Liver (tissue), 9 donors: ENCODE results near the gene DIPK1A. TPM values are rescaled to one million over a fixed set of nuclear protein-coding genes. Genes with fewer than 3 reads are reported as not detected.

Experiments used
- DNase-seq: peaks from one replicate; pipeline ENCODE4 v3.0.0-alpha.2; 2017; ENCODE audit warnings: low spot score
- H3K27ac ChIP-seq, 2 donors: one replicate each; pipeline ENCODE4 v1.7.0; 2013; ENCODE audit warnings: inconsistent platforms in 2 of 2, low read length in 2 of 2, control low read depth in 1 of 2, low read depth in 1 of 2, mild to moderate bottlenecking in 1 of 2
- H3K27me3 ChIP-seq, 4 donors: one replicate each; pipeline versions ENCODE4 v1.6.1 to v1.7.0; 2013; ENCODE audit warnings: low read length in 3 of 4, inconsistent platforms in 1 of 4, mild to moderate bottlenecking in 1 of 4, moderate library complexity in 1 of 4; ENCODE audit not compliant: control insufficient read depth in 4 of 4, insufficient read depth in 4 of 4
- H3K36me3 ChIP-seq, 4 donors: one replicate each; pipeline versions ENCODE4 v1.6.1 to v1.7.0; 2013; ENCODE audit warnings: low read length in 3 of 4, mild to moderate bottlenecking in 3 of 4, low read depth in 1 of 4, moderate library complexity in 1 of 4; ENCODE audit not compliant: control insufficient read depth in 4 of 4, insufficient read depth in 3 of 4
- H3K4me1 ChIP-seq, 4 donors: one replicate each; pipeline versions ENCODE4 v1.6.1 to v1.7.0; 2013; ENCODE audit warnings: low read length in 3 of 4, mild to moderate bottlenecking in 3 of 4, moderate library complexity in 1 of 4; ENCODE audit not compliant: control insufficient read depth in 4 of 4, insufficient read depth in 4 of 4
- H3K4me3 ChIP-seq, 3 donors: one replicate each; pipeline versions ENCODE4 v1.6.1 to v1.7.0; 2013; ENCODE audit warnings: low read length in 3 of 3, control low read depth in 1 of 3, low read depth in 1 of 3, mild to moderate bottlenecking in 1 of 3
- H3K9ac ChIP-seq, 2 donors: one replicate each; pipeline ENCODE4 v1.7.0; 2013; ENCODE audit warnings: low read length in 2 of 2, mild to moderate bottlenecking in 2 of 2, moderate library complexity in 2 of 2, control low read depth in 1 of 2, low read depth in 1 of 2
- H3K9me3 ChIP-seq, 4 donors: one replicate each; pipeline versions ENCODE4 v1.6.1 to v1.7.0; 2013; ENCODE audit warnings: low read length in 3 of 4; ENCODE audit not compliant: control insufficient read depth in 4 of 4
- EGR1 ChIP-seq, 2 donors: IDR thresholded peaks; 2 replicates each; pipeline ENCODE4 v1.6.1; 2016 to 2018; ENCODE audit warnings: antibody characterized with exemption in 2 of 2, low read depth in 2 of 2
- FOXA1 ChIP-seq: IDR thresholded peaks from 2 replicates; pipeline ENCODE4 v1.6.1; 2016; ENCODE audit warnings: antibody characterized with exemption
- FOXA2 ChIP-seq: IDR thresholded peaks from 2 replicates; pipeline ENCODE4 v1.6.1; 2016; ENCODE audit warnings: antibody characterized with exemption
- GABPA ChIP-seq, 2 donors: IDR thresholded peaks in 1 of 2; conservative IDR thresholded peaks in 1 of 2; 2 replicates each; pipeline ENCODE4 v1.6.1; 2016; ENCODE audit warnings: antibody characterized with exemption in 2 of 2, mild to moderate bottlenecking in 1 of 2, moderate library complexity in 1 of 2
- HNF4A ChIP-seq, 2 donors: conservative IDR thresholded peaks; 2 replicates each; pipeline ENCODE4 v1.6.1; 2016; ENCODE audit warnings: antibody characterized with exemption in 2 of 2, mild to moderate bottlenecking in 2 of 2
- HNF4G ChIP-seq: IDR thresholded peaks from 2 replicates; pipeline ENCODE4 v1.6.1; 2016; ENCODE audit warnings: antibody characterized with exemption
- JUND ChIP-seq, 2 donors: IDR thresholded peaks; 2 replicates each; pipeline ENCODE4 v1.6.1; 2016; ENCODE audit warnings: antibody characterized with exemption in 2 of 2
- NR2F2 ChIP-seq: IDR thresholded peaks from 2 replicates; pipeline ENCODE4 v1.6.1; 2016; ENCODE audit warnings: antibody characterized with exemption
- RAD21 ChIP-seq, 2 donors: IDR thresholded peaks; 2 replicates each; pipeline ENCODE4 v1.6.1; 2016; ENCODE audit warnings: antibody characterized with exemption in 2 of 2, mild to moderate bottlenecking in 2 of 2
- RXRA ChIP-seq, 2 donors: IDR thresholded peaks; 2 replicates each; pipeline ENCODE4 v1.6.1; 2017 to 2018; ENCODE audit warnings: antibody characterized with exemption in 2 of 2, mild to moderate bottlenecking in 1 of 2
- SP1 ChIP-seq: IDR thresholded peaks from 2 replicates; pipeline ENCODE4 v1.6.1; 2018; ENCODE audit warnings: antibody characterized with exemption, mild to moderate bottlenecking
- TAF1 ChIP-seq: conservative IDR thresholded peaks from 2 replicates; pipeline ENCODE4 v1.6.1; 2016; ENCODE audit warnings: antibody characterized with exemption, mild to moderate bottlenecking
- YY1 ChIP-seq: IDR thresholded peaks from 2 replicates; pipeline ENCODE4 v1.6.1; 2016; ENCODE audit warnings: antibody characterized with exemption, mild to moderate bottlenecking
- WGBS: extraction: QIAGEN DNeasy Blood & Tissue Kit; methylation state at CpG from one replicate; pipeline ENCODE4 v1.1.7; 2013; 5-methylcytosine and 5-hydroxymethylcytosine counted together
- polyA plus RNA-seq, 2 donors: library from polyadenylated mRNA; stranded (reverse) in 1 of 2; unstranded in 1 of 2; fragments of 200-250 nt in 1 of 2; fragments of >200 nt in 1 of 2; fragmentation: Nextera tagmentation in 1 of 2; extraction: Ambion mirVana in 1 of 2; gene quantifications; one replicate each; pipeline versions ENCODE4 v1.2.1 to v1.2.3, GENCODE V29; 2013 to 2015
- total RNA-seq, 2 donors: library from RNA; depleted of rRNA; stranded (reverse); fragments of >200 nt; gene quantifications; one replicate each; pipeline ENCODE4 v1.2.3, GENCODE V29; 2014
- TF ChIP-seq, protein P1 (sequence below): fragments of 150-350 bp; IDR thresholded peaks from 2 replicates; pipeline ENCODE4 v1.5.1; 2017; ENCODE audit warnings: improper control_type of control experiment, low read depth, low read length; ENCODE audit not compliant: missing input control
- TF ChIP-seq, protein P2 (sequence below): IDR thresholded peaks from 2 replicates; pipeline ENCODE4 v1.6.1; 2016; ENCODE audit warnings: antibody characterized with exemption
- TF ChIP-seq, protein P3 (sequence below): IDR thresholded peaks from 2 replicates; pipeline ENCODE4 v1.6.1; 2016; ENCODE audit warnings: antibody characterized with exemption
- TF ChIP-seq, protein P4 (sequence below): IDR thresholded peaks from 2 replicates; pipeline ENCODE4 v1.6.1; 2016; ENCODE audit warnings: antibody characterized with exemption
- TF ChIP-seq, protein P5 (sequence below): IDR thresholded peaks from 2 replicates; pipeline ENCODE4 v1.6.1; 2016; ENCODE audit warnings: antibody characterized with exemption, mild to moderate bottlenecking
- donor health status: healthy.
- donor health status: healthy.
- donor health status: healthy.
- donor health status: healthy.
- donor health status: healthy.

Gene DIPK1A
- total and polyA plus RNA-seq, 4 donors, result 7.9 to 11.6 (median 10.2) TPM

DNA sequence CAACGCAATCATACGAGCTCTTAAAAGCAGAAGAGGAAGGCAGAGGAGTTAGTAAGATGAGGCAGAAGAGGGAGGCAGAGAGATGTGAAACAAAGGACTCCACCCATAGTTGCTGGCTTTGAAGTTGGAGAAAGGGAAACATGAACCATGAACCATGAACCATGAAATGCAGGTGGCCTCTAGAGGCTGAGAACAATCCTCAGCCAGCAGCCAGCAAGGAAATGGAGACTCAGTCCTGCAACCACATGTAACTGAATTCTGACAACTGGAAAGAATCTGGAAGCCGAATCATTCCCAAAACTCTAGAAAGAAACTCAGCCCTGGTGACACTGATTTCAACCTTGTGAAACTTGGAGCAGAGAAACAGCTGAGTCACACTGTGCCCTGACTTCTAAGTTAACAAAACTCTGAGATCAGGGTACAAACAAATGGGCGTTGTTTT, 10.1 kb downstream of the DIPK1A start:
- Histone ChIP-seq H3K27ac (peak overlapping the region; percentile 79 to 88), H3K4me1 (peaks cover 4 to 13% (median 6%) of the 10 kb centered on the region in 4 donors), H3K36me3 (no peaks in the 10 kb centered on the region), H3K27me3 (no peaks in the 10 kb centered on the region), H3K9me3 (no peaks in the 10 kb centered on the region), H3K9ac (no peak overlapping the region), H3K4me3 (no peak overlapping the region)
- TF ChIP-seq, protein P1, sequence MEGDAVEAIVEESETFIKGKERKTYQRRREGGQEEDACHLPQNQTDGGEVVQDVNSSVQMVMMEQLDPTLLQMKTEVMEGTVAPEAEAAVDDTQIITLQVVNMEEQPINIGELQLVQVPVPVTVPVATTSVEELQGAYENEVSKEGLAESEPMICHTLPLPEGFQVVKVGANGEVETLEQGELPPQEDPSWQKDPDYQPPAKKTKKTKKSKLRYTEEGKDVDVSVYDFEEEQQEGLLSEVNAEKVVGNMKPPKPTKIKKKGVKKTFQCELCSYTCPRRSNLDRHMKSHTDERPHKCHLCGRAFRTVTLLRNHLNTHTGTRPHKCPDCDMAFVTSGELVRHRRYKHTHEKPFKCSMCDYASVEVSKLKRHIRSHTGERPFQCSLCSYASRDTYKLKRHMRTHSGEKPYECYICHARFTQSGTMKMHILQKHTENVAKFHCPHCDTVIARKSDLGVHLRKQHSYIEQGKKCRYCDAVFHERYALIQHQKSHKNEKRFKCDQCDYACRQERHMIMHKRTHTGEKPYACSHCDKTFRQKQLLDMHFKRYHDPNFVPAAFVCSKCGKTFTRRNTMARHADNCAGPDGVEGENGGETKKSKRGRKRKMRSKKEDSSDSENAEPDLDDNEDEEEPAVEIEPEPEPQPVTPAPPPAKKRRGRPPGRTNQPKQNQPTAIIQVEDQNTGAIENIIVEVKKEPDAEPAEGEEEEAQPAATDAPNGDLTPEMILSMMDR, result no peak
- TF ChIP-seq FOXA1 (no peak), NR2F2 (no peak), RAD21 (IDR thresholded peaks at IDR 0.05) (peak; percentile 8 to 33), GABPA (IDR thresholded peaks at IDR 0.05 in 1 of 2, conservative IDR thresholded peaks at IDR 0.05 in 1 of 2) (no peak), HNF4G (peak; percentile 39), FOXA2 (no peak), YY1 (peak; percentile 68), SP1 (peak; percentile 26), JUND (IDR thresholded peaks at IDR 0.05) (no peak), RXRA (IDR thresholded peaks at IDR 0.05) (peak; percentile 47 to 60), EGR1 (IDR thresholded peaks at IDR 0.05; ENCODE audit: low read depth in 2 of 2) (no peak), TAF1 (no peak), HNF4A (conservative IDR thresholded peaks at IDR 0.05) (peak; percentile 79 to 85)
- TF ChIP-seq, protein P2, sequence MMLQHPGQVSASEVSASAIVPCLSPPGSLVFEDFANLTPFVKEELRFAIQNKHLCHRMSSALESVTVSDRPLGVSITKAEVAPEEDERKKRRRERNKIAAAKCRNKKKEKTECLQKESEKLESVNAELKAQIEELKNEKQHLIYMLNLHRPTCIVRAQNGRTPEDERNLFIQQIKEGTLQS, result no peak
- TF ChIP-seq, protein P3, sequence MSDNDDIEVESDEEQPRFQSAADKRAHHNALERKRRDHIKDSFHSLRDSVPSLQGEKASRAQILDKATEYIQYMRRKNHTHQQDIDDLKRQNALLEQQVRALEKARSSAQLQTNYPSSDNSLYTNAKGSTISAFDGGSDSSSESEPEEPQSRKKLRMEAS, result peak; percentile 51
- TF ChIP-seq, protein P4, sequence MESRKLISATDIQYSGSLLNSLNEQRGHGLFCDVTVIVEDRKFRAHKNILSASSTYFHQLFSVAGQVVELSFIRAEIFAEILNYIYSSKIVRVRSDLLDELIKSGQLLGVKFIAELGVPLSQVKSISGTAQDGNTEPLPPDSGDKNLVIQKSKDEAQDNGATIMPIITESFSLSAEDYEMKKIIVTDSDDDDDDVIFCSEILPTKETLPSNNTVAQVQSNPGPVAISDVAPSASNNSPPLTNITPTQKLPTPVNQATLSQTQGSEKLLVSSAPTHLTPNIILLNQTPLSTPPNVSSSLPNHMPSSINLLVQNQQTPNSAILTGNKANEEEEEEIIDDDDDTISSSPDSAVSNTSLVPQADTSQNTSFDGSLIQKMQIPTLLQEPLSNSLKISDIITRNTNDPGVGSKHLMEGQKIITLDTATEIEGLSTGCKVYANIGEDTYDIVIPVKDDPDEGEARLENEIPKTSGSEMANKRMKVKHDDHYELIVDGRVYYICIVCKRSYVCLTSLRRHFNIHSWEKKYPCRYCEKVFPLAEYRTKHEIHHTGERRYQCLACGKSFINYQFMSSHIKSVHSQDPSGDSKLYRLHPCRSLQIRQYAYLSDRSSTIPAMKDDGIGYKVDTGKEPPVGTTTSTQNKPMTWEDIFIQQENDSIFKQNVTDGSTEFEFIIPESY, result no peak
- TF ChIP-seq, protein P5, sequence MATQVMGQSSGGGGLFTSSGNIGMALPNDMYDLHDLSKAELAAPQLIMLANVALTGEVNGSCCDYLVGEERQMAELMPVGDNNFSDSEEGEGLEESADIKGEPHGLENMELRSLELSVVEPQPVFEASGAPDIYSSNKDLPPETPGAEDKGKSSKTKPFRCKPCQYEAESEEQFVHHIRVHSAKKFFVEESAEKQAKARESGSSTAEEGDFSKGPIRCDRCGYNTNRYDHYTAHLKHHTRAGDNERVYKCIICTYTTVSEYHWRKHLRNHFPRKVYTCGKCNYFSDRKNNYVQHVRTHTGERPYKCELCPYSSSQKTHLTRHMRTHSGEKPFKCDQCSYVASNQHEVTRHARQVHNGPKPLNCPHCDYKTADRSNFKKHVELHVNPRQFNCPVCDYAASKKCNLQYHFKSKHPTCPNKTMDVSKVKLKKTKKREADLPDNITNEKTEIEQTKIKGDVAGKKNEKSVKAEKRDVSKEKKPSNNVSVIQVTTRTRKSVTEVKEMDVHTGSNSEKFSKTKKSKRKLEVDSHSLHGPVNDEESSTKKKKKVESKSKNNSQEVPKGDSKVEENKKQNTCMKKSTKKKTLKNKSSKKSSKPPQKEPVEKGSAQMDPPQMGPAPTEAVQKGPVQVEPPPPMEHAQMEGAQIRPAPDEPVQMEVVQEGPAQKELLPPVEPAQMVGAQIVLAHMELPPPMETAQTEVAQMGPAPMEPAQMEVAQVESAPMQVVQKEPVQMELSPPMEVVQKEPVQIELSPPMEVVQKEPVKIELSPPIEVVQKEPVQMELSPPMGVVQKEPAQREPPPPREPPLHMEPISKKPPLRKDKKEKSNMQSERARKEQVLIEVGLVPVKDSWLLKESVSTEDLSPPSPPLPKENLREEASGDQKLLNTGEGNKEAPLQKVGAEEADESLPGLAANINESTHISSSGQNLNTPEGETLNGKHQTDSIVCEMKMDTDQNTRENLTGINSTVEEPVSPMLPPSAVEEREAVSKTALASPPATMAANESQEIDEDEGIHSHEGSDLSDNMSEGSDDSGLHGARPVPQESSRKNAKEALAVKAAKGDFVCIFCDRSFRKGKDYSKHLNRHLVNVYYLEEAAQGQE, result peak; percentile 21
- 56% methylated on average over 4 of the region's 4 CpGs for WGBS
- no peak for DNase-seq
